Transverse colon (tissue), 4 donors: ENCODE measurements around the gene COL4A5. TPM values are rescaled to one million over a fixed set of nuclear protein-coding genes. Genes with fewer than 3 reads are reported as not detected.
"Not testable (repeated sequence)": the region's sequence is repeated elsewhere in the genome, so short reads cannot be mapped to it uniquely, and the experiment has no call there.

Experiments
- DNase-seq: peaks from one replicate; pipeline ENCODE4 v3.0.0-alpha.2; 2019
- H3K27ac ChIP-seq, 4 donors: fragments of 200-600 bp; sonication (generic); 2 replicates each; pipeline ENCODE4 v1.5.1; 2016 to 2018; ENCODE audit warnings: inconsistent platforms in 4 of 4
- H3K27me3 ChIP-seq: fragments of 200-600 bp; sonication (generic); 2 replicates; pipeline ENCODE4 v1.5.1; 2017; ENCODE audit warnings: inconsistent platforms
- H3K36me3 ChIP-seq, 4 donors: fragments of 200-600 bp; sonication (generic); 2 replicates each; pipeline ENCODE4 v1.5.1; 2017 to 2019; ENCODE audit warnings: inconsistent platforms in 4 of 4
- H3K4me1 ChIP-seq, 4 donors: fragments of 200-600 bp; sonication (generic); 2 replicates each; pipeline ENCODE4 v1.5.1; 2017 to 2020; ENCODE audit warnings: inconsistent platforms in 4 of 4
- H3K4me3 ChIP-seq, 4 donors: fragments of 200-600 bp; sonication (generic); 1 replicate in 1 of 4; 2 replicates in 3 of 4; pipeline versions ENCODE4 v1.5.1 to v1.6.1; 2017 to 2019; ENCODE audit warnings: inconsistent platforms in 4 of 4
- H3K9me3 ChIP-seq, 2 donors: fragments of 200-600 bp; sonication (generic); 2 replicates each; pipeline ENCODE4 v1.5.1; 2017 to 2019; ENCODE audit warnings: inconsistent platforms in 2 of 2
- CTCF ChIP-seq, 5 experiments: fragments of 200-600 bp in 3 of 5; fragments of 450-650 bp in 2 of 5; sonication (generic) in 3 of 5; IDR thresholded peaks; 1 replicate in 2 of 5; 2 replicates in 3 of 5; pipeline ENCODE4 v1.5.1; 2016 to 2017; ENCODE audit warnings: antibody characterized with exemption in 5 of 5, inconsistent platforms in 3 of 5, mild to moderate bottlenecking in 2 of 5, moderate library complexity in 1 of 5
- EP300 ChIP-seq: sonication (generic); formaldehyde crosslinking; IDR thresholded peaks from one replicate; pipeline ENCODE4 v1.6.1; 2017; ENCODE audit warnings: antibody characterized with exemption, low read depth
- POLR2A ChIP-seq: fragments of 450-650 bp; IDR thresholded peaks from one replicate; pipeline ENCODE4 v1.6.1; 2016; ENCODE audit warnings: antibody characterized with exemption, mild to moderate bottlenecking, moderate library complexity
- POLR2AphosphoS5 ChIP-seq, 3 donors: sonication (generic); formaldehyde crosslinking; IDR thresholded peaks; one replicate each; pipeline ENCODE4 v1.6.1; 2016; ENCODE audit warnings: antibody characterized with exemption in 3 of 3
- WGBS, 2 donors: methylation state at CpG; one replicate each; pipeline ENCODE4 v1.1.5; 2018; ENCODE audit warnings: low coverage in 1 of 2; 5-methylcytosine and 5-hydroxymethylcytosine counted together
- in situ Hi-C, 4 donors: fragments of 200-750 bp; cut with MboI; loops; one replicate each; pipeline versions ENCODE4 v1.15.0 to v1.15.1; 2017; ENCODE audit warnings: low sequenced_read_pairs in 3 of 4, low pct_ligation_motif_present in 1 of 4, low pct_unique_long_range_greater_than_20kb in 1 of 4
- intact Hi-C: fragments of 100-400 bp; cut with DNase I; formaldehyde crosslinking; loops from one replicate; pipeline ENCODE4 v1.15.1; 2023; ENCODE audit warnings: low total_unique reads
- total RNA-seq, 4 donors: library from RNA; depleted of rRNA; stranded (reverse); fragments of >200 nt; gene quantifications; one replicate each; pipeline ENCODE4 v1.1.0, GENCODE V29; 2016

The COL4A5 gene
- 1 to 10 TPM in 3 of 4 donors, under 1 TPM in 1; 0.75 to 8.1 (median 2.8) TPM for total RNA-seq

GRCh38 chrX:108439426-108439942, at the start of gene COL4A5:
Gene COL4A5, plus strand, starts transcription at chrX:108439838. Its CDS starts 288 bp downstream, at chrX:108440126.
- Histone ChIP-seq H3K9me3 (no peaks in the 10 kb centered on the region), H3K27me3 (peaks cover 12% of the 10 kb centered on the region), H3K4me1 (no peaks in the 10 kb centered on the region), H3K27ac (peak within 1 kb of the TSS in 1 of 4 donors; percentile 31), H3K36me3 (no peaks in the 10 kb centered on the region), H3K4me3 (peak within 1 kb of the TSS in 3 of 4 donors; percentile 31 to 49 (median 39))
- TF ChIP-seq CTCF (IDR thresholded peaks at IDR 0.05) (no peak), POLR2AphosphoS5 (IDR thresholded peaks at IDR 0.05) (no peak), POLR2A (no peak), EP300 (no peak)
- in situ Hi-C loops (no loop called here), intact Hi-C loops (no loop called here)
- WGBS, 2 donors = 0 to 30% methylated on average over 3 to 13 of the region's 13 CpGs
- DNase-seq = peak; percentile 16

DNA sequence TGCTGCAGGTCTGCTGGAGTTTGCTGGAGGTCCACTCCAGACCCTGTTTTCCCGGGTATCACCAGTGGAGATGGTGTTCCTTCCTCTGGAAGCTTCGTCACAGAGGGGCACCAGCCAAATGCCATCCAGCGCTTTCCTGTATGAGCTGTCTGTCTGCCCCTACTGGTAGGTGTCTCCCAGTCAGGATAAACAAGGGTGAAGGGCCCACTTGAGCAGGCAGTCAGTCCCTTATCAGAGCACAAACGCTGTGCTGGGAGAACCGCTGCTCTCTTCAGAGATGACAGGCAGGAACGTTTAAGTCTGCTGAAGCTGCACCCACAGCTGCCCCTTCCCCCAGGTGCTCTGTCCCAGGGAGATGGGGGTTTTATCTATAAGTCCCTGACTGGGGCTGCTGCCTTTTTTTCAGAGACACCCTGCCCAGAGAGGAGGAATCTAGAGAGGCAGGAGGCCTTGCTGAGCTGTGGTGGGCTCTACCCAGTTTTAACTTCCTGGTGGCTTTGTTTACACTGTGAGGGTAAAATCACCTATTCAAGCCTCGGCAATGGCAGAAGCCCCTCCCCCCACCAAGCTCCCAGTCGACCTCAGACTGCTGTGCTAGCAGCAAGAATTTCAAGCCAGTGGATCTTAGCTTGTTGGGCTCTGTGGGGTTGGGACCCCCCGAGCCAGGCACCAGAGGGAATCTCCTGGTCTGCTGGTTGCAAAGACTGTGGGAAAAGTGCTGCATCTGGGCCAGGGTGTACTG, 48.5 kb upstream of the COL4A5 start:
- not testable (repeated sequence) for H3K4me3 ChIP-seq, H3K27me3 ChIP-seq
- 68% methylated on average over 7 of the region's 9 CpGs; no CpG with 5 or more reads in 1 of the 2 donors for WGBS, 2 donors

DNA sequence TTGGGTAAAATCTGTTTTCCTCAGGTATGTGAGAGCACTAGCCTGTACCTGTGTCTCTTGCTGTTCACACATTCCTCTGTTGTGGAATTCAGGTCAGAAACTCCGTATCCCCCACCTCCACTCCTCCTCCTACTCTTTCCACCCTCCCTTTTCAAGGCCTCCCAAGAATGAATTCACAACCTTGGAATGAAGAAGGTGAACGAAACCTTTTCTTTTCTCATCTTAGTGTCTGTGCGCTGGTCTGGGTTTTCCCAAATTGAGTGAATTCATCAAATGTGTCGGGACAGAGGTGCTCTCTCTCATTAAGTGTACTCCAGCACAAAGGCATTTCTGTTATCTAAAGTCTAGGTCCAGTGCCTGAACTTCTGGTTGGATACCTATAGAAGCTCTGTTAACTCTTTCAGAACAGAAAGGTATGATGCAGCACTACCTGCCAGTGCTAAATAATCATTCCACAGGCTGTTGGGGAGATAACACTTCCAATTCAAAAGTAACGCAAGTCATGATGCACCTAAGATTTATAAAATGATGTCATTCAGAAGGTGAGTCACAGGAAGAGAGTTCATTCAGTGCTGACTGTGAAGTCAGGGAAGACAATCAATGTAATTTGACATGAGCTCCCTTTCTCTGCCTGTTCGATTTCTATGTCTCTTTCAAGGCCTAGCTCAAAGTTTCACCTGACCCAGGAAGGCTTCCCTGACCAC, 43.3 kb upstream of the COL4A5 start:
- Histone ChIP-seq H3K4me3 (no peak overlapping the region), H3K36me3 (no peaks in the 10 kb centered on the region), H3K27me3 (no peaks in the 10 kb centered on the region), H3K4me1 (no peaks in the 10 kb centered on the region), H3K9me3 (no peaks in the 10 kb centered on the region), H3K27ac (no peak overlapping the region)
- intact Hi-C loops = no loop called here
- DNase-seq = no peak
- in situ Hi-C loops = no loop called here
- 67 to 71% methylated on average over 1 to 6 of the region's 6 CpGs for WGBS, 2 donors
- no peak for TF ChIP-seq POLR2A
- TF ChIP-seq CTCF (IDR thresholded peaks at IDR 0.05) = no peak
- TF ChIP-seq EP300 = no peak
- no peak for TF ChIP-seq POLR2AphosphoS5 (IDR thresholded peaks at IDR 0.05)

More for the DNA sequence above, 48.5 kb upstream of the COL4A5 start:
- in situ Hi-C loops, DNase-seq, H3K27ac ChIP-seq, H3K4me1 ChIP-seq, intact Hi-C loops, H3K36me3 ChIP-seq, H3K9me3 ChIP-seq: not testable (repeated sequence)

DNA sequence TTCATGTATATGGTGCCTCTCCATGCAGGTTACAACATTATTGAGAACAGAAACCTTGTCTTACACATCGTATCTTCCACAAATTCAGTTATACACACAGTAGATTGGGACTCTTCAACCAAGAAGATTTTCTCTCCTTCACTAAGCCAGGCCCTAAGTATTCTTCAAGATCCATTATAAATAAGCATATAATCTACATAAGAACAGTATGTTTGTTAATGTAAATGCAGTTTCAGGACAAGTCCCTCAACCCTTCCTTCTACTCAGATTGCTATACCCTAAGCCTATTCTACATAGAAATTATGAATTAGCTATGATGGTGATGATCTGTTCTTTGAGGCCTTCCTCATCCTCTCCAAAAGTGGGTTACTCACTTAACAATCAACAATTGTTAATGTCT, 42.7 kb upstream of the COL4A5 start:
- WGBS, 2 donors = 67 to 100% methylated on average over 1 of the region's 1 CpG
- in situ Hi-C loops (no loop called here), intact Hi-C loops (no loop called here)
- Histone ChIP-seq H3K36me3 (no peaks in the 10 kb centered on the region), H3K27me3 (no peaks in the 10 kb centered on the region), H3K4me1 (no peaks in the 10 kb centered on the region), H3K9me3 (no peaks in the 10 kb centered on the region), H3K4me3 (no peak overlapping the region), H3K27ac (no peak overlapping the region)
- DNase-seq = no peak
- no peak for TF ChIP-seq POLR2A
- TF ChIP-seq CTCF (IDR thresholded peaks at IDR 0.05) = no peak
- no peak for TF ChIP-seq POLR2AphosphoS5 (IDR thresholded peaks at IDR 0.05)
